KMS-11 (cell line): ENCODE data around the gene MOB3A.
"Not testable (repeated sequence)": the region's sequence is repeated elsewhere in the genome, so short reads cannot be mapped to it uniquely, and the experiment has no call there.

Experiments used
- H2AFZ ChIP-seq: fragments of 200-600 bp; sonication (generic); 2 replicates; pipeline ENCODE4 v1.6.1; 2016; ENCODE audit warnings: antibody characterized with exemption, mixed run types, low read depth
- H3K27ac ChIP-seq: fragments of 200-600 bp; sonication (generic); 2 replicates; pipeline ENCODE4 v1.6.1; 2016; ENCODE audit warnings: mild to moderate bottlenecking, mixed run types
- H3K27me3 ChIP-seq: fragments of 200-600 bp; sonication (generic); 2 replicates; pipeline ENCODE4 v1.6.1; 2017; ENCODE audit warnings: mild to moderate bottlenecking, low read depth, mixed run types, moderate library complexity; ENCODE audit not compliant: insufficient read depth
- H3K36me3 ChIP-seq: fragments of 200-600 bp; sonication (generic); 2 replicates; pipeline ENCODE4 v1.6.1; 2017; ENCODE audit warnings: mild to moderate bottlenecking, mixed run types; ENCODE audit not compliant: insufficient read depth
- H3K4me1 ChIP-seq: fragments of 200-600 bp; sonication (generic); 2 replicates; pipeline ENCODE4 v1.6.1; 2016; ENCODE audit warnings: mild to moderate bottlenecking, low read depth, mixed run types; ENCODE audit not compliant: poor library complexity, severe bottlenecking
- H3K4me2 ChIP-seq: fragments of 200-600 bp; sonication (generic); 2 replicates; pipeline ENCODE4 v1.7.0; 2016; ENCODE audit warnings: mild to moderate bottlenecking, mixed run types
- H3K4me3 ChIP-seq: fragments of 200-600 bp; sonication (generic); IDR thresholded peaks from 2 replicates; pipeline ENCODE4 v1.6.1; 2017; ENCODE audit warnings: low read depth, low read length, mixed read lengths; ENCODE audit not compliant: insufficient read depth
- H3K79me2 ChIP-seq: fragments of 200-600 bp; sonication (generic); 2 replicates; pipeline ENCODE4 v1.6.1; 2016; ENCODE audit warnings: low read depth, mixed run types; ENCODE audit not compliant: insufficient read depth
- H3K9ac ChIP-seq: fragments of 200-600 bp; sonication (generic); 2 replicates; pipeline ENCODE4 v1.6.1; 2016; ENCODE audit warnings: mild to moderate bottlenecking, mixed run types
- H4K20me1 ChIP-seq: fragments of 200-600 bp; sonication (generic); 2 replicates; pipeline ENCODE4 v1.6.1; 2016; ENCODE audit warnings: mild to moderate bottlenecking, mixed run types; ENCODE audit not compliant: insufficient read depth
- CTCF ChIP-seq: fragments of 200-600 bp; sonication (generic); conservative IDR thresholded peaks from 2 replicates; pipeline ENCODE4 v1.6.1; 2017; ENCODE audit warnings: low read depth, mild to moderate bottlenecking, antibody characterized with exemption, low read length, moderate library complexity, mixed read lengths

MOB3A gene

GRCh38 chr19:2129892-2130770 is 34.0 kb upstream of the MOB3A start:
- Histone ChIP-seq H3K36me3 (no peaks in the 10 kb centered on the region), H4K20me1 (no peaks in the 10 kb centered on the region), H3K4me3 (no peak overlapping the region), H3K4me1 (no peaks in the 10 kb centered on the region), H3K9ac (no peak overlapping the region), H3K27me3 (no peaks in the 10 kb centered on the region), H3K27ac (no peak overlapping the region), H2AFZ (no peak overlapping the region), H3K79me2 (no peaks in the 10 kb centered on the region; the same call in 1 of the 2 replicates), H3K4me2 (no peak overlapping the region)
- no peak for TF ChIP-seq CTCF

- Histone ChIP-seq H3K4me2 (no peak overlapping the region), H3K9ac (no peak overlapping the region), H3K27ac (no peak overlapping the region), H2AFZ (no peak overlapping the region), H3K4me3 (no peak overlapping the region), H3K36me3 (no peaks in the 10 kb centered on the region), H3K27me3 (no peaks in the 10 kb centered on the region), H3K4me1 (no peaks in the 10 kb centered on the region), H3K79me2 (no peaks in the 10 kb centered on the region; the same call in 1 of the 2 replicates), H4K20me1 (no peaks in the 10 kb centered on the region)
- no peak for TF ChIP-seq CTCF
Measured at GRCh38 chr19:2129486-2129885, 33.4 kb upstream of the MOB3A start.

- Histone ChIP-seq H3K9ac (no peak overlapping the region), H4K20me1 (no peaks in the 10 kb centered on the region), H3K27ac (no peak overlapping the region), H3K79me2 (no peaks in the 10 kb centered on the region; the same call in 1 of the 2 replicates), H3K4me1 (no peaks in the 10 kb centered on the region), H2AFZ (no peak overlapping the region), H3K36me3 (no peaks in the 10 kb centered on the region), H3K4me2 (no peak overlapping the region), H3K27me3 (no peaks in the 10 kb centered on the region), H3K4me3 (no peak overlapping the region)
- TF ChIP-seq CTCF, result no peak
Measured at GRCh38 chr19:2129022-2129421, 32.9 kb upstream of the MOB3A start.

GRCh38 chr19:2128252-2128651 is 32.1 kb upstream of the MOB3A start:
- H2AFZ ChIP-seq, H3K9ac ChIP-seq, H3K4me1 ChIP-seq, H3K36me3 ChIP-seq, H3K4me3 ChIP-seq, H3K27me3 ChIP-seq, H4K20me1 ChIP-seq, H3K4me2 ChIP-seq, H3K79me2 ChIP-seq, H3K27ac ChIP-seq: not testable (repeated sequence)

GRCh38 chr19:2127758-2128157 is 31.6 kb upstream of the MOB3A start:
- no peak overlapping the region for H3K27ac ChIP-seq
- no peaks in the 10 kb centered on the region for H3K36me3 ChIP-seq
- no peak overlapping the region for H3K4me2 ChIP-seq
- no peak overlapping the region for H2AFZ ChIP-seq
- H3K4me1 ChIP-seq, result no peaks in the 10 kb centered on the region
- no peaks in the 10 kb centered on the region for H4K20me1 ChIP-seq
- no peaks in the 10 kb centered on the region; the same call in 1 of the 2 replicates for H3K79me2 ChIP-seq
- H3K9ac ChIP-seq, result no peak overlapping the region
- no peaks in the 10 kb centered on the region for H3K27me3 ChIP-seq
- no peak for TF ChIP-seq CTCF
- no peak overlapping the region for H3K4me3 ChIP-seq
